ENCODE data around the gene PRKG1.

The PRKG1 gene

GRCh38 chr10:51117794-51118193 is 43.5 kb downstream of the PRKG1 start:
- no peaks in the 10 kb centered on the region for H3K4me1 ChIP-seq (ENCODE audit: control insufficient read depth in 2 of 2, insufficient read depth in 1 of 2, low read depth in 1 of 2, low read length in 2 of 2)
- no peak overlapping the region for H2AFZ ChIP-seq (ENCODE audit: low read length)
- H2BK15ac ChIP-seq (ENCODE audit: low read length): no peak overlapping the region

DNA sequence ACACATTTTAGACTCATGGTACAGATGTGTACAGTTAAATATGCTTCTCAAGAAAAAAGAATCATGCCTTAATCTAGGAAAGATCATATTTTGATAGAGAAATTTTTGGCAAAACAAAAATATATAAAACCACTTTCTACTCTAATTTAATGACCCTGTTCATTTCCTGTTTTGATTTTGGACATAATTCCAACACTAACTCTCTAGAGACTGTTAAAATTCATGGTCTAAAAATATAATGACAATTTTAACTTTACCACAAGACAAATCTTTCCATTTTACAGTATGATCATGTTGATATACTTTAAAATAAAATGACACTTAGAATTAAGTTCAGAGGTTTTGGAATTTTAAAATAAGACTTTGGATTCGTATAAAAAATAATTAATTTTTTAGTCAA is 45.2 kb downstream of the PRKG1 start:
- Histone ChIP-seq H4K8ac (ENCODE audit: low read depth, low read length) (no peak overlapping the region), H2BK12ac (ENCODE audit: low read length) (no peak overlapping the region), H2AFZ (ENCODE audit: low read length) (no peak overlapping the region), H3K4me3 (ENCODE audit: low read length in 2 of 2) (no peak overlapping the region), H2BK5ac (ENCODE audit: low read length) (no peak overlapping the region), H4K91ac (ENCODE audit: low read depth, low read length, poor library complexity) (no peak overlapping the region), H3K4ac (ENCODE audit: low read length) (no peak overlapping the region), H3K9ac (ENCODE audit: low read depth, low read length, poor library complexity) (no peak overlapping the region), H3K9me3 (replicated peaks in 1 of 2; ENCODE audit: control insufficient read depth in 2 of 2, insufficient read depth in 1 of 2, low read depth in 1 of 2, low read length in 2 of 2) (no peaks in the 10 kb centered on the region), H2BK120ac (ENCODE audit: low read depth, low read length) (no peak overlapping the region), H3K23ac (ENCODE audit: low read depth, low read length, poor library complexity) (no peak overlapping the region), H3K79me1 (ENCODE audit: low read depth, low read length) (no peaks in the 10 kb centered on the region), H3K4me2 (ENCODE audit: insufficient read depth, low read length, poor library complexity, severe bottlenecking) (no peak overlapping the region), H3K18ac (ENCODE audit: low read length) (no peak overlapping the region), H3K14ac (ENCODE audit: low read length) (no peak overlapping the region), H3K27me3 (ENCODE audit: control insufficient read depth in 3 of 3, insufficient read depth in 3 of 3, low read depth in 1 of 3, low read length in 3 of 3) (no peaks in the 10 kb centered on the region), H3K27ac (replicated peaks; ENCODE audit: low read length) (no peak overlapping the region), H2AK5ac (ENCODE audit: low read depth, low read length) (no peak overlapping the region), H2BK15ac (ENCODE audit: low read length) (no peak overlapping the region), H3K36me3 (replicated peaks in 1 of 2; ENCODE audit: control insufficient read depth in 2 of 2, insufficient read depth in 2 of 2, low read length in 2 of 2) (no peaks in the 10 kb centered on the region), H3K4me1 (ENCODE audit: control insufficient read depth in 2 of 2, insufficient read depth in 1 of 2, low read depth in 1 of 2, low read length in 2 of 2) (no peaks in the 10 kb centered on the region)
- no CpG with 5 or more reads among the region's 1 CpG for WGBS, 2 donors (ENCODE audit: extremely low coverage in 2 of 2, insufficient read length in 2 of 2, insufficient replicate concordance in 1 of 2)
- DNase-seq (ENCODE audit: low spot score): no peak

More at GRCh38 chr10:51117794-51118193, 43.5 kb downstream of the PRKG1 start:
- no peak overlapping the region for H3K27ac ChIP-seq (replicated peaks; ENCODE audit: low read length)
- H3K4ac ChIP-seq (ENCODE audit: low read length): no peak overlapping the region
- no peaks in the 10 kb centered on the region for H3K79me1 ChIP-seq (ENCODE audit: low read depth, low read length)
- no peak overlapping the region for H3K14ac ChIP-seq (ENCODE audit: low read length)
- H3K36me3 ChIP-seq (replicated peaks in 1 of 2; ENCODE audit: control insufficient read depth in 2 of 2, insufficient read depth in 2 of 2, low read length in 2 of 2): no peaks in the 10 kb centered on the region
- H3K27me3 ChIP-seq (ENCODE audit: control insufficient read depth in 3 of 3, insufficient read depth in 3 of 3, low read depth in 1 of 3, low read length in 3 of 3): no peaks in the 10 kb centered on the region
- H3K4me2 ChIP-seq (ENCODE audit: insufficient read depth, low read length, poor library complexity, severe bottlenecking): no peak overlapping the region
- H2BK12ac ChIP-seq (ENCODE audit: low read length): no peak overlapping the region
- no peak overlapping the region for H3K18ac ChIP-seq (ENCODE audit: low read length)
- H3K9me3 ChIP-seq (replicated peaks in 1 of 2; ENCODE audit: control insufficient read depth in 2 of 2, insufficient read depth in 1 of 2, low read depth in 1 of 2, low read length in 2 of 2): no peaks in the 10 kb centered on the region
- WGBS, 2 donors (ENCODE audit: extremely low coverage in 2 of 2, insufficient read length in 2 of 2, insufficient replicate concordance in 1 of 2): no CpG with 5 or more reads among the region's 1 CpG
- no peak overlapping the region for H4K8ac ChIP-seq (ENCODE audit: low read depth, low read length)
- no peak overlapping the region for H2BK5ac ChIP-seq (ENCODE audit: low read length)
- DNase-seq (ENCODE audit: low spot score): no peak
- H3K4me3 ChIP-seq (ENCODE audit: low read length in 2 of 2): no peak overlapping the region
- no peak overlapping the region for H2BK120ac ChIP-seq (ENCODE audit: low read depth, low read length)
- no peak overlapping the region for H3K9ac ChIP-seq (ENCODE audit: low read depth, low read length, poor library complexity)
- H2AK5ac ChIP-seq (ENCODE audit: low read depth, low read length): no peak overlapping the region
- H3K23ac ChIP-seq (ENCODE audit: low read depth, low read length, poor library complexity): no peak overlapping the region
- H4K91ac ChIP-seq (ENCODE audit: low read depth, low read length, poor library complexity): no peak overlapping the region

DNA sequence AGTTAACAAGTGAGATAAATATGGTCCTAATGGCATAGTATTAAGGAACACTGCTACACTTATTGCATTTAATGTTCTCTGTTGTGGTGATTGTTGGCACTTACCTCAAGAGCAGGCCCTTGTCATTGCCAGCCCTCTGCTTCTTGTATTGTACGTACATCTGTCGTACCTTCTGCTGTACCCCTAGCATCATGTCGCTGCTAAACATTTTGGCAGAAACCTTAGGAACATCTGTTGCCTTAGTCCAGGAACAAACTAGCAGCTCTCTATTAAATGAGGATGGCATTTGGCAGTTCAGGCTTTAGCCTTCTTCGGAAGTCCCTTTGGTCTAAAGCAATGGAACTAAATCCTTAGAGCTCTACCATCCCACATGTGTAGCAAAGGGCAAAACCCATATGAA is 47.6 kb downstream of the PRKG1 start:
- Histone ChIP-seq H3K18ac (ENCODE audit: low read length) (no peak overlapping the region), H3K36me3 (replicated peaks in 1 of 2; ENCODE audit: control insufficient read depth in 2 of 2, insufficient read depth in 2 of 2, low read length in 2 of 2) (no peaks in the 10 kb centered on the region), H3K79me1 (ENCODE audit: low read depth, low read length) (no peaks in the 10 kb centered on the region), H3K4me2 (ENCODE audit: insufficient read depth, low read length, poor library complexity, severe bottlenecking) (no peak overlapping the region), H3K4me3 (ENCODE audit: low read length in 2 of 2) (no peak overlapping the region), H3K27ac (replicated peaks; ENCODE audit: low read length) (no peak overlapping the region), H2BK12ac (ENCODE audit: low read length) (no peak overlapping the region), H2BK120ac (ENCODE audit: low read depth, low read length) (no peak overlapping the region), H3K9ac (ENCODE audit: low read depth, low read length, poor library complexity) (no peak overlapping the region), H4K91ac (ENCODE audit: low read depth, low read length, poor library complexity) (no peak overlapping the region), H3K27me3 (ENCODE audit: control insufficient read depth in 3 of 3, insufficient read depth in 3 of 3, low read depth in 1 of 3, low read length in 3 of 3) (no peaks in the 10 kb centered on the region), H3K14ac (ENCODE audit: low read length) (no peak overlapping the region), H2AK5ac (ENCODE audit: low read depth, low read length) (no peak overlapping the region), H3K4me1 (ENCODE audit: control insufficient read depth in 2 of 2, insufficient read depth in 1 of 2, low read depth in 1 of 2, low read length in 2 of 2) (no peaks in the 10 kb centered on the region), H4K8ac (ENCODE audit: low read depth, low read length) (no peak overlapping the region), H3K9me3 (replicated peaks in 1 of 2; ENCODE audit: control insufficient read depth in 2 of 2, insufficient read depth in 1 of 2, low read depth in 1 of 2, low read length in 2 of 2) (peaks cover 0 to 5% of the 10 kb centered on the region in 2 donors), H3K4ac (ENCODE audit: low read length) (no peak overlapping the region), H2BK15ac (ENCODE audit: low read length) (no peak overlapping the region), H2BK5ac (ENCODE audit: low read length) (no peak overlapping the region), H3K23ac (ENCODE audit: low read depth, low read length, poor library complexity) (no peak overlapping the region), H2AFZ (ENCODE audit: low read length) (no peak overlapping the region)
- no CpG with 5 or more reads among the region's 4 CpGs for WGBS, 2 donors (ENCODE audit: extremely low coverage in 2 of 2, insufficient read length in 2 of 2, insufficient replicate concordance in 1 of 2)
- DNase-seq (ENCODE audit: low spot score): no peak

- Histone ChIP-seq H3K23ac (ENCODE audit: low read depth, low read length, poor library complexity) (no peak overlapping the region), H3K36me3 (replicated peaks in 1 of 2; ENCODE audit: control insufficient read depth in 2 of 2, insufficient read depth in 2 of 2, low read length in 2 of 2) (no peaks in the 10 kb centered on the region), H2BK5ac (ENCODE audit: low read length) (no peak overlapping the region), H3K27ac (replicated peaks; ENCODE audit: low read length) (no peak overlapping the region), H3K4ac (ENCODE audit: low read length) (no peak overlapping the region), H3K4me1 (ENCODE audit: control insufficient read depth in 2 of 2, insufficient read depth in 1 of 2, low read depth in 1 of 2, low read length in 2 of 2) (no peaks in the 10 kb centered on the region), H3K18ac (ENCODE audit: low read length) (no peak overlapping the region), H3K79me1 (ENCODE audit: low read depth, low read length) (no peaks in the 10 kb centered on the region), H2BK120ac (ENCODE audit: low read depth, low read length) (no peak overlapping the region), H3K4me2 (ENCODE audit: insufficient read depth, low read length, poor library complexity, severe bottlenecking) (no peak overlapping the region), H3K27me3 (ENCODE audit: control insufficient read depth in 3 of 3, insufficient read depth in 3 of 3, low read depth in 1 of 3, low read length in 3 of 3) (no peaks in the 10 kb centered on the region), H3K14ac (ENCODE audit: low read length) (no peak overlapping the region), H2AK5ac (ENCODE audit: low read depth, low read length) (no peak overlapping the region), H4K91ac (ENCODE audit: low read depth, low read length, poor library complexity) (no peak overlapping the region), H4K8ac (ENCODE audit: low read depth, low read length) (no peak overlapping the region), H2BK15ac (ENCODE audit: low read length) (no peak overlapping the region), H2AFZ (ENCODE audit: low read length) (no peak overlapping the region), H3K4me3 (ENCODE audit: low read length in 2 of 2) (no peak overlapping the region), H3K9me3 (replicated peaks in 1 of 2; ENCODE audit: control insufficient read depth in 2 of 2, insufficient read depth in 1 of 2, low read depth in 1 of 2, low read length in 2 of 2) (peaks cover 0 to 5% of the 10 kb centered on the region in 2 donors), H3K9ac (ENCODE audit: low read depth, low read length, poor library complexity) (no peak overlapping the region), H2BK12ac (ENCODE audit: low read length) (no peak overlapping the region)
- no peak for DNase-seq (ENCODE audit: low spot score)
- no CpG with 5 or more reads among the region's 1 CpG for WGBS, 2 donors (ENCODE audit: extremely low coverage in 2 of 2, insufficient read length in 2 of 2, insufficient replicate concordance in 1 of 2)
Measured at GRCh38 chr10:51124852-51125251, 50.6 kb downstream of the PRKG1 start.
